HG02759 (cell line): Measurements from ENCODE around the gene SEMA5A.
A peak's percentile ranks its signal among the peaks of the same experiment; 100 is the strongest.

Source experiments
- ATAC-seq: cut with Tn5 transposase; IDR thresholded peaks from one replicate; pipeline ENCODE4 v1.9.1; 2021; ENCODE audit warnings: mild to moderate bottlenecking, moderate library complexity; ENCODE audit not compliant: unreplicated experiment

Gene SEMA5A

GRCh38 chr5:9342161-9342787 lies 203.6 kb downstream of the SEMA5A start:
- no peak for ATAC-seq

- no peak for ATAC-seq
These were observed 205.8 kb downstream of the SEMA5A start for GRCh38 chr5:9340085-9340484.

GRCh38 chr5:9339206-9339818 lies 206.6 kb downstream of the SEMA5A start:
- ATAC-seq, result peak; percentile 47

- no peak for ATAC-seq
These were observed 207.1 kb downstream of the SEMA5A start for GRCh38 chr5:9338796-9339195.

- no peak for ATAC-seq
These were observed 207.8 kb downstream of the SEMA5A start for GRCh38 chr5:9337928-9338595.

GRCh38 chr5:9335754-9336495 lies 209.9 kb downstream of the SEMA5A start:
- ATAC-seq, result no peak

GRCh38 chr5:9335269-9335668 lies 210.6 kb downstream of the SEMA5A start:
- no peak for ATAC-seq

GRCh38 chr5:9332026-9332425 lies 213.8 kb downstream of the SEMA5A start:
- ATAC-seq, result no peak

GRCh38 chr5:9331372-9331771 lies 214.5 kb downstream of the SEMA5A start:
- ATAC-seq, result no peak

- ATAC-seq, result no peak
These were observed 216.8 kb downstream of the SEMA5A start for GRCh38 chr5:9329125-9329524.

- no peak for ATAC-seq
These were observed 220.3 kb downstream of the SEMA5A start for GRCh38 chr5:9325549-9325948.

- ATAC-seq, result no peak
These were observed 221.4 kb downstream of the SEMA5A start for GRCh38 chr5:9324348-9325077.

GRCh38 chr5:9320652-9321051 lies 225.2 kb downstream of the SEMA5A start:
- no peak for ATAC-seq

GRCh38 chr5:9318031-9318430 lies 227.8 kb downstream of the SEMA5A start:
- ATAC-seq, result no peak

GRCh38 chr5:9316733-9317132 lies 229.1 kb downstream of the SEMA5A start:
- no peak for ATAC-seq

- ATAC-seq, result no peak
These were observed 229.8 kb downstream of the SEMA5A start for GRCh38 chr5:9316041-9316440.

- ATAC-seq, result no peak
These were observed 231.3 kb downstream of the SEMA5A start for GRCh38 chr5:9314558-9314957.

GRCh38 chr5:9313751-9314150 lies 232.1 kb downstream of the SEMA5A start:
- ATAC-seq, result no peak

- no peak for ATAC-seq
These were observed 238.7 kb downstream of the SEMA5A start for GRCh38 chr5:9307150-9307549.

- no peak for ATAC-seq
These were observed 243.7 kb downstream of the SEMA5A start for GRCh38 chr5:9302218-9302617.

- ATAC-seq, result no peak
These were observed 244.7 kb downstream of the SEMA5A start for GRCh38 chr5:9301200-9301599.
